ENCODE results near the gene PPARA. TPM values are rescaled to one million over a fixed set of nuclear protein-coding genes. Genes with fewer than 3 reads are reported as not detected.

PPARA gene
- total and polyA plus RNA-seq, 2 of the 4 experiments (the other 2 are of a cell fraction): 3.1 to 7.0 TPM

- no peak overlapping the region for H3K4ac ChIP-seq (ENCODE audit: low read depth, low read length)
- H4K91ac ChIP-seq (ENCODE audit: insufficient read depth, low read depth, low read length): no peak overlapping the region
- H3K27ac ChIP-seq (ENCODE audit: insufficient read depth, low read length): no peak overlapping the region
- ATAC-seq (ENCODE audit: low read depth): no peak
- no peak for DNase-seq
- CTCF ChIA-PET: no interaction called here
- intact Hi-C loops (cut with micrococcal nuclease) (no loop called here), dilution Hi-C loops (cut with HindIII; ENCODE audit: low sequenced_read_pairs, unreplicated experiment) (no loop called here), in situ Hi-C loops (cut with MboI; ENCODE audit: low sequenced_read_pairs) (no loop called here)
- no peak overlapping the region for H3K23ac ChIP-seq (ENCODE audit: low read depth, low read length)
- H2BK20ac ChIP-seq (ENCODE audit: low read depth, low read length): no peak overlapping the region
- H4K20me1 ChIP-seq (ENCODE audit: insufficient read depth, low read length): no peaks in the 10 kb centered on the region
- H4K5ac ChIP-seq (ENCODE audit: low read depth, low read length): no peak overlapping the region
- WGBS, 2 experiments (ENCODE audit: extremely low coverage in 2 of 2, insufficient read length in 1 of 2): no CpG with 5 or more reads among the region's 12 CpGs
- no TSS peak for BruUV-seq (replicated peaks)
- H2BK120ac ChIP-seq (ENCODE audit: low read depth, low read length): no peak overlapping the region
- H2AK5ac ChIP-seq (ENCODE audit: low read depth, low read length): no peak overlapping the region
- H3K9me3 ChIP-seq (ENCODE audit: control insufficient read depth, insufficient read depth, low read length): no peaks in the 10 kb centered on the region
- H3K9ac ChIP-seq (ENCODE audit: low read depth, low read length): no peak overlapping the region
- H3K56ac ChIP-seq (ENCODE audit: extremely low read depth, insufficient read depth, low read length): no peak overlapping the region
- no peak overlapping the region for H3K18ac ChIP-seq (ENCODE audit: low read depth, low read length)
- no peaks in the 10 kb centered on the region for H3K4me1 ChIP-seq (ENCODE audit: control insufficient read depth, insufficient read depth, low read length)
- no peak overlapping the region for H2BK15ac ChIP-seq (ENCODE audit: low read depth, low read length)
- no peak overlapping the region for H3K4me2 ChIP-seq (ENCODE audit: low read depth, low read length)
- H2AFZ ChIP-seq (replicated peaks; ENCODE audit: low read length, poor library complexity): no peak overlapping the region
- H3K9me1 ChIP-seq (ENCODE audit: insufficient read depth, low read length): no peaks in the 10 kb centered on the region
- H3K27me3 ChIP-seq (ENCODE audit: control insufficient read depth, insufficient read depth, low read length): no peaks in the 10 kb centered on the region
- no peak overlapping the region for H2BK5ac ChIP-seq (ENCODE audit: low read depth, low read length, poor library complexity, severe bottlenecking)
- H3K79me1 ChIP-seq (ENCODE audit: low read depth in 1 of 2, low read length in 2 of 2): no peaks in the 10 kb centered on the region; a peak in 1 of 4 replicates
- TF ChIP-seq CTCF (conservative IDR thresholded peaks at IDR 0.05; ENCODE audit: low read depth, low read length) (no peak), CHD1 (IDR thresholded peaks at IDR 0.05; ENCODE audit: low read depth, low read length) (no peak), MXI1 (IDR thresholded peaks at IDR 0.05; ENCODE audit: borderline replicate concordance, low read depth, low read length) (no peak), SMC3 (IDR thresholded peaks at IDR 0.05; ENCODE audit: low read depth, low read length) (no peak), CEBPB (IDR thresholded peaks at IDR 0.05; ENCODE audit: low read depth, low read length) (no peak), RFX5 (IDR thresholded peaks at IDR 0.05; ENCODE audit: low read depth, low read length) (no peak), RAD21 (IDR thresholded peaks at IDR 0.05; ENCODE audit: low read length) (no peak), RCOR1 (IDR thresholded peaks at IDR 0.05; ENCODE audit: insufficient replicate concordance, low read length) (no peak), NFE2L2 (IDR thresholded peaks at IDR 0.05; ENCODE audit: low read depth, low read length) (no peak), MAZ (IDR thresholded peaks at IDR 0.05; ENCODE audit: borderline replicate concordance, low read depth, low read length) (no peak), BHLHE40 (IDR thresholded peaks at IDR 0.05; ENCODE audit: low read depth, low read length) (no peak), FOS (IDR thresholded peaks at IDR 0.05; ENCODE audit: low read depth, low read length) (no peak), MAFK (IDR thresholded peaks at IDR 0.05; ENCODE audit: low read depth, low read length) (no peak)
- TF ChIP-seq, protein P1, sequence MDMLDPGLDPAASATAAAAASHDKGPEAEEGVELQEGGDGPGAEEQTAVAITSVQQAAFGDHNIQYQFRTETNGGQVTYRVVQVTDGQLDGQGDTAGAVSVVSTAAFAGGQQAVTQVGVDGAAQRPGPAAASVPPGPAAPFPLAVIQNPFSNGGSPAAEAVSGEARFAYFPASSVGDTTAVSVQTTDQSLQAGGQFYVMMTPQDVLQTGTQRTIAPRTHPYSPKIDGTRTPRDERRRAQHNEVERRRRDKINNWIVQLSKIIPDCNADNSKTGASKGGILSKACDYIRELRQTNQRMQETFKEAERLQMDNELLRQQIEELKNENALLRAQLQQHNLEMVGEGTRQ (IDR thresholded peaks at IDR 0.05; ENCODE audit: low read depth, low read length): no peak
- peaks cover 78% of the 10 kb centered on the region for H3K36me3 ChIP-seq (ENCODE audit: control insufficient read depth, insufficient read depth, low read length)
- POLR2A ChIA-PET (ENCODE audit: unreplicated experiment): no interaction called here
- H2AK9ac ChIP-seq (replicated peaks; ENCODE audit: low read depth, low read length, poor library complexity): no peak overlapping the region
- no peak overlapping the region for H4K8ac ChIP-seq (ENCODE audit: low read depth in 2 of 2, low read length in 2 of 2)
- H3K4me3 ChIP-seq (ENCODE audit: insufficient read depth, low read depth, low read length): no peak overlapping the region
- no peak overlapping the region for H3K14ac ChIP-seq (replicated peaks; ENCODE audit: low read depth, low read length)
These were observed 129.9 kb downstream of the PPARA start for GRCh38 chr22:46280063-46280817.

Measured in IMR-90 (cell line).